Uterus (tissue), 2 donors: ENCODE results near the gene GASK1B.

Source experiments
- CTCF ChIP-seq, 4 experiments: fragments of 200-600 bp in 2 of 4; fragments of 450-650 bp in 2 of 4; sonication (generic) in 2 of 4; IDR thresholded peaks; one replicate each; pipeline ENCODE4 v1.5.1; 2016 to 2019; ENCODE audit warnings: antibody characterized with exemption in 4 of 4, mild to moderate bottlenecking in 2 of 4, moderate library complexity in 1 of 4
- POLR2A ChIP-seq, 2 donors: fragments of 450-650 bp; IDR thresholded peaks; one replicate each; pipeline ENCODE4 v1.6.1; 2016; ENCODE audit warnings: antibody characterized with exemption in 2 of 2, mild to moderate bottlenecking in 1 of 2, moderate library complexity in 1 of 2

- TF ChIP-seq POLR2A (IDR thresholded peaks at IDR 0.05) (no peak), CTCF (IDR thresholded peaks at IDR 0.05) (no peak)
These were observed 19.8 kb upstream of the GASK1B start for GRCh38 chr4:158192439-158193158.
